GM12873 (cell line): ENCODE measurements around the gene FAM135A.

Experiments
- TF ChIP-seq, protein P1 (sequence below): IDR thresholded peaks from 2 replicates; pipeline ENCODE4 v1.5.1; 2012; ENCODE audit warnings: low read depth, mild to moderate bottlenecking, moderate library complexity, low read length, control low read depth; ENCODE audit not compliant: insufficient read depth; ENCODE audit errors: missing control alignments

Gene FAM135A

DNA sequence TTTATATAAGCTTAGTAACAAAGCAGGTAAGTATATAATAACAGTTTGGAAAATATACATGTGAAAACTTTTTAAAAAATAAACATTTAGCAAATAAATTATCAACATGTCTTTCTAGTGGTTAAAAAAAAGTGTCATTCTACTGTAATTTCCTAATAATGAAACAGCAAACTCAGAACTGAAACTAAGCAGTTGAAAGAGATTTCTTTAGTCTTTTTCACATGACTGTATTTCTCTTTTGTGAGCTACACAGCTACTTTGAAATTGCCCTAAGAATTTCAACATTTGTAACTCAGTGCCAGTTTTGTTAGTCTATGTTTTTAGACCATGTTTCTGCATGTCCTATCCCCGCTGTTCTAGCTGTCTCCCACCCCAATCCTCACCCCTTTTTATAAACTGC is 125.1 kb downstream of the FAM135A start:
- TF ChIP-seq, protein P1, sequence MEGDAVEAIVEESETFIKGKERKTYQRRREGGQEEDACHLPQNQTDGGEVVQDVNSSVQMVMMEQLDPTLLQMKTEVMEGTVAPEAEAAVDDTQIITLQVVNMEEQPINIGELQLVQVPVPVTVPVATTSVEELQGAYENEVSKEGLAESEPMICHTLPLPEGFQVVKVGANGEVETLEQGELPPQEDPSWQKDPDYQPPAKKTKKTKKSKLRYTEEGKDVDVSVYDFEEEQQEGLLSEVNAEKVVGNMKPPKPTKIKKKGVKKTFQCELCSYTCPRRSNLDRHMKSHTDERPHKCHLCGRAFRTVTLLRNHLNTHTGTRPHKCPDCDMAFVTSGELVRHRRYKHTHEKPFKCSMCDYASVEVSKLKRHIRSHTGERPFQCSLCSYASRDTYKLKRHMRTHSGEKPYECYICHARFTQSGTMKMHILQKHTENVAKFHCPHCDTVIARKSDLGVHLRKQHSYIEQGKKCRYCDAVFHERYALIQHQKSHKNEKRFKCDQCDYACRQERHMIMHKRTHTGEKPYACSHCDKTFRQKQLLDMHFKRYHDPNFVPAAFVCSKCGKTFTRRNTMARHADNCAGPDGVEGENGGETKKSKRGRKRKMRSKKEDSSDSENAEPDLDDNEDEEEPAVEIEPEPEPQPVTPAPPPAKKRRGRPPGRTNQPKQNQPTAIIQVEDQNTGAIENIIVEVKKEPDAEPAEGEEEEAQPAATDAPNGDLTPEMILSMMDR, result no peak

DNA sequence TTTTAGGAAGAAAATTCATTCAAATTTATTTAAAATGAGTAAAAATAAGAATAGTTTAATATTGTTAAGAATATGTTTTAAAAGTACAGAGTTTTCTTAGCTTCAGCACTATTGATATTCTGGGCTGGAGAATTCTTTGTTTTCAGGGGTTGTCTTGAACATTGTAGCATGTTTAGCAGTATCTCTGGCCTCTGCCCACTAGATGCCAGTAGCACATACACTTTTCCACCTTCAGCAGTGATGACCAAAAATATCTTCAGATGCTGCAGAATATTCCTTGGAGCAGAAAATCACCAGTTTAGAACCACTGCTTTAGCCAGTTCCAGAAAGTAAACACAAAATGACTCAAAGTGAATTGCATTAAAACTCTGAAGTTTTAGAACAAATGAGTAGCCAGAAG is 134.0 kb downstream of the FAM135A start:
- TF ChIP-seq, protein P1, result peak; percentile 41

DNA sequence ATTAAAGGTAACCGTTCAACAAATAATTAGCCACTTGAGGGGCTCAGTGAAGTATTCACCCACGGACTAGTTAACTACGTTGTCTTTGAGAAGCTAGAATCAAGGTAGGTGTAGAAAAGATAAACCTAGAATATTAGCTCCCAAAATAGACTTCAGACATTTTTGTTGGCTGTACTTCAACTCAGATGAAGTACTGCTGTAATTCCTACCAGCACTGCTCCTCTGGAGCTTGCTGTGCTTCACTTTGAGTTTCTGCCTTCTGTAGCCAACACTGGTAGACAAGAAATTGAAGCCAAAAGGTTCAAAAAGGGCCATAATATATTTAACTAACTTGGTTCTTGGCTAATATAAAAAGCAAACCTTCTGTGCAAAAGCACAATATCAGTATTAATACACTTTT is 134.6 kb downstream of the FAM135A start:
- TF ChIP-seq, protein P1, result no peak

DNA sequence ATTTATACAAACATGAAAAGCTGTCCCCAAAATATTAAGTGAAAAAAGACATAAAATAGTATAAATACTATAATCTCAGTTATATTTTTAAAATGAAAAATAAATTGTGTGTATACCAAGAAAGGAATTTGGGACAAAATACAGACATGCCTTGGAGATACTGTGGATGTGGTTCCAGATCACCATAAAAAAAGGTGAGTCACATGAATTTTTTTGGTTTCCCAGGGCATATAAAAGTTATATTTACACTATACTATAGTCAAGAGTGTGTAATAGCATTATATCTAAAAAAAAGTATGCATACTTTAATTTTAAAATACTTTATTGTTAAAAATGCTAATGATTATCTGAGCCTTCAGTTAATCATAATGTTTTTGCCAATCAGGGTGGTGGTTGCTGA is 136.0 kb downstream of the FAM135A start:
- TF ChIP-seq, protein P1, result no peak

DNA sequence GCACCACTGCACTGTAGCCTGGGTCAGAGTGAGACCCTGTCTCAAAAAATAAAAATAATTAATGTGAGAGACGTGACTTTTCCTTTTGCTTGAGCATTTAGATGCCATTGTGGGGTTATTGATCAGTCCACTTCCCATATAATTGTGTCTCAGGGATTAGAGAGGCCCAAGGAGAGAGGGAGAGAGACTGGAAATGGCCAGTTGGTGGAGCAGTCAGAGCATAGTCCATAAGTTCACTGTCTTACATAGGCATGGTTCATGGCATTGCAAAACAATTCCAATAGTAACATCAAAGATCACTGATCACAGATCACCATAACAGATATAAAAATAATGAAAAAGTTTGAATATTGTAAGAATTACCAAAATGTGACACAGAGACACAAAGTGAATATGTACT is 138.3 kb downstream of the FAM135A start:
- TF ChIP-seq, protein P1, result no peak

DNA sequence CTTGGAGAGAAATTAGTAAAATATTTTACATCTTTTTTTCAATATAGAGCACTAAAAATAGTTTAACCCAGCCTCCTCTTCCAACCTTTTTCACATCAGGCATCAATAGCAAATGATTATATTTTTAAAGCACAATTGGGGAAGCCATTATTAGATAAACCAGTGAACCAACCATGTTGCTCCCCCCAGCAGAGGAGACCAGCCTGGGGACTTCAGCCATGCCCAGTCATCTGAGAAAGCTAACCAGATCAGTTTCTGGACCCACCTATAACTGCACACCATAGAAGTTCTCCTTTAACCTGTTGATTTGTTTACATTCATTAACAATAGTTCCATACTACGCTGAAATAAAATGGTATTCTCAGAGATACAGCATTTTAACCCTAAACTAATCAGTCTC is 139.7 kb downstream of the FAM135A start:
- TF ChIP-seq, protein P1, result no peak

DNA sequence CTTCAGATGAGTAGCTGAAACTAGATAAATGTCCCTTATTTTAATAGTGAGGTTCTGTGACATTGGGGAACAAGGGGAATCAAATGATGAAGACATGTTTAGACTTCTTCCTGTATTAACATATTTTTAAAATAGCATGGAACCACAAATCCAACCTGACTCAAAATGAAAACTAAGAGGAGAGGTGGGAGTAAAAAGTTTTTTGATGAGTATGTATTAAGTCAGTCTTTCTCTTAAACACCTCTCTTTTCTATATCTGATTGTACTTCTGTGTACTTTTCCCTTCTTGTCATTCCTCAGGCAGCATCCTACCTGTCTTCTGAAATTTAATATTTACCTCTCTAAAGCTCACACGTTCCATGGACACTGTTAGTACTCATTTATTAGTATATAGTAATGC is 144.7 kb downstream of the FAM135A start:
- TF ChIP-seq, protein P1, result no peak
